Hepatocyte (in vitro differentiated cells): ENCODE results near the gene CENPP. TPM values are rescaled to one million over a fixed set of nuclear protein-coding genes. Genes with fewer than 3 reads are reported as not detected.

Source experiments
- DNase-seq: peaks from one replicate; pipeline ENCODE4 v3.0.0-alpha.2; 2016; ENCODE audit warnings: low spot score
- H2AFZ ChIP-seq: fragments of 200-600 bp; sonication (generic); 2 replicates; pipeline ENCODE4 v1.6.0; 2016; ENCODE audit warnings: antibody characterized with exemption, mild to moderate bottlenecking
- H3K27ac ChIP-seq: fragments of 200-600 bp; sonication (generic); 2 replicates; pipeline ENCODE4 v1.5.1; 2016; ENCODE audit warnings: mild to moderate bottlenecking
- H3K27me3 ChIP-seq: fragments of 200-600 bp; sonication (generic); 2 replicates; pipeline ENCODE4 v1.6.1; 2016
- H3K36me3 ChIP-seq: fragments of 200-600 bp; sonication (generic); replicated peaks from 2 replicates; pipeline ENCODE4 v1.5.1; 2016; ENCODE audit warnings: low read depth; ENCODE audit not compliant: insufficient read depth
- H3K4me1 ChIP-seq: fragments of 200-600 bp; sonication (generic); 2 replicates; pipeline ENCODE4 v1.5.1; 2016; ENCODE audit warnings: mild to moderate bottlenecking, moderate library complexity; ENCODE audit not compliant: insufficient read depth
- H3K4me2 ChIP-seq: fragments of 200-600 bp; sonication (generic); 2 replicates; pipeline ENCODE4 v1.6.0; 2016
- H3K4me3 ChIP-seq: fragments of 200-600 bp; sonication (generic); 2 replicates; pipeline ENCODE4 v1.5.1; 2016; ENCODE audit warnings: mild to moderate bottlenecking
- H3K79me2 ChIP-seq: fragments of 200-600 bp; sonication (generic); 2 replicates; pipeline ENCODE4 v1.6.0; 2017; ENCODE audit warnings: mild to moderate bottlenecking
- H3K9me2 ChIP-seq: fragments of 200-600 bp; sonication (generic); replicated peaks from 2 replicates; pipeline ENCODE4 v1.6.0; 2017; ENCODE audit warnings: mild to moderate bottlenecking; ENCODE audit not compliant: insufficient read depth
- H3K9me3 ChIP-seq: fragments of 200-600 bp; sonication (generic); 2 replicates; pipeline ENCODE4 v1.5.1; 2016; ENCODE audit warnings: low read depth, mild to moderate bottlenecking
- H4K20me1 ChIP-seq: fragments of 200-600 bp; sonication (generic); 2 replicates; pipeline ENCODE4 v1.6.0; 2016; ENCODE audit warnings: mild to moderate bottlenecking; ENCODE audit not compliant: insufficient read depth, poor library complexity, severe bottlenecking
- CTCF ChIP-seq: fragments of 200-600 bp; sonication (generic); IDR thresholded peaks from 2 replicates; pipeline ENCODE4 v1.5.1; 2016; ENCODE audit warnings: antibody characterized with exemption, mild to moderate bottlenecking; ENCODE audit not compliant: poor library complexity
- EZH2 ChIP-seq: fragments of 200-600 bp; sonication (generic); IDR thresholded peaks from 2 replicates; pipeline ENCODE4 v1.6.1; 2016; ENCODE audit warnings: antibody characterized with exemption, mild to moderate bottlenecking, borderline replicate concordance
- EZH2phosphoT487 ChIP-seq: fragments of 200-600 bp; sonication (generic); IDR thresholded peaks from one replicate; pipeline ENCODE4 v1.6.1; 2018; ENCODE audit warnings: antibody characterized with exemption, mild to moderate bottlenecking, low read depth, moderate library complexity; ENCODE audit not compliant: unreplicated experiment, severe bottlenecking
- WGBS: methylation state at CpG from one replicate; pipeline ENCODE4 v1.1.6; 2016; ENCODE audit warnings: low lambda C conversion rate; ENCODE audit errors: missing lambda C conversion rate; 5-methylcytosine and 5-hydroxymethylcytosine counted together
- polyA plus RNA-seq: library from polyadenylated mRNA; unstranded; fragments of >200 nt; fragmentation: Nextera tagmentation; extraction: Ambion mirVana; gene quantifications from 2 replicates; pipeline ENCODE4 v1.2.1, GENCODE V29; 2016
- total RNA-seq: library from RNA; depleted of rRNA; stranded (reverse); fragments of >200 nt; gene quantifications from 2 replicates; pipeline ENCODE4 v1.2.3, GENCODE V29; 2014

CENPP gene
- total and polyA plus RNA-seq, 2 experiments from 2014 or later = 5.1 to 5.9 TPM

GRCh38 chr9:92494856-92495255, 169.1 kb downstream of the CENPP start:
- Histone ChIP-seq H2AFZ (no peak overlapping the region), H3K79me2 (no peaks in the 10 kb centered on the region), H3K4me2 (no peak overlapping the region), H3K27ac (no peak overlapping the region), H3K27me3 (no peaks in the 10 kb centered on the region), H3K9me2 (no peaks in the 10 kb centered on the region), H3K4me1 (peaks cover 12% of the 10 kb centered on the region), H3K36me3 (no peaks in the 10 kb centered on the region), H4K20me1 (no peaks in the 10 kb centered on the region), H3K9me3 (no peaks in the 10 kb centered on the region), H3K4me3 (no peak overlapping the region)
- DNase-seq = no peak
- WGBS = 100% methylated on average over 2 of the region's 2 CpGs
- no peak for TF ChIP-seq EZH2
- TF ChIP-seq EZH2phosphoT487 = no peak
- TF ChIP-seq CTCF = no peak

GRCh38 chr9:92496396-92497176, 170.8 kb downstream of the CENPP start:
- H3K36me3 ChIP-seq = no peaks in the 10 kb centered on the region
- peaks cover 12% of the 10 kb centered on the region for H3K4me1 ChIP-seq
- no peaks in the 10 kb centered on the region for H4K20me1 ChIP-seq
- H3K79me2 ChIP-seq = no peaks in the 10 kb centered on the region
- 90% methylated on average over 5 of the region's 5 CpGs for WGBS
- H3K4me2 ChIP-seq = no peak overlapping the region
- H3K27me3 ChIP-seq = no peaks in the 10 kb centered on the region
- TF ChIP-seq CTCF (no peak), EZH2phosphoT487 (no peak), EZH2 (no peak)
- H3K9me3 ChIP-seq = no peaks in the 10 kb centered on the region
- H3K9me2 ChIP-seq = no peaks in the 10 kb centered on the region
- H3K27ac ChIP-seq = no peak overlapping the region
- DNase-seq = no peak
- H3K4me3 ChIP-seq = no peak overlapping the region
- no peak overlapping the region for H2AFZ ChIP-seq

GRCh38 chr9:92499701-92500100, 173.9 kb downstream of the CENPP start:
- Histone ChIP-seq H3K36me3 (no peaks in the 10 kb centered on the region), H3K4me3 (no peak overlapping the region), H4K20me1 (no peaks in the 10 kb centered on the region), H3K4me1 (no peaks in the 10 kb centered on the region), H2AFZ (no peak overlapping the region), H3K27ac (no peak overlapping the region), H3K4me2 (no peak overlapping the region), H3K9me2 (no peaks in the 10 kb centered on the region), H3K79me2 (no peaks in the 10 kb centered on the region), H3K27me3 (no peaks in the 10 kb centered on the region), H3K9me3 (no peaks in the 10 kb centered on the region)
- TF ChIP-seq EZH2 (no peak), CTCF (no peak), EZH2phosphoT487 (no peak)
- DNase-seq = no peak
- WGBS = 79% methylated on average over 2 of the region's 2 CpGs
